Fibroblast of lung (primary cell): ENCODE results near the gene DOCK3.

Experiments used
- CTCF ChIP-seq, 2 donors: IDR thresholded peaks in 1 of 2; conservative IDR thresholded peaks in 1 of 2; 1 replicate in 1 of 2; 2 replicates in 1 of 2; pipeline ENCODE4 v1.5.1; 2011 to 2012; ENCODE audit warnings: low read length in 2 of 2, control low read depth in 1 of 2, inconsistent platforms in 1 of 2, low read depth in 1 of 2, mild to moderate bottlenecking in 1 of 2
- EZH2 ChIP-seq: IDR thresholded peaks from 2 replicates; pipeline ENCODE4 v1.5.1; 2012; ENCODE audit warnings: low read length, control low read depth, mild to moderate bottlenecking; ENCODE audit errors: missing control alignments

DNA sequence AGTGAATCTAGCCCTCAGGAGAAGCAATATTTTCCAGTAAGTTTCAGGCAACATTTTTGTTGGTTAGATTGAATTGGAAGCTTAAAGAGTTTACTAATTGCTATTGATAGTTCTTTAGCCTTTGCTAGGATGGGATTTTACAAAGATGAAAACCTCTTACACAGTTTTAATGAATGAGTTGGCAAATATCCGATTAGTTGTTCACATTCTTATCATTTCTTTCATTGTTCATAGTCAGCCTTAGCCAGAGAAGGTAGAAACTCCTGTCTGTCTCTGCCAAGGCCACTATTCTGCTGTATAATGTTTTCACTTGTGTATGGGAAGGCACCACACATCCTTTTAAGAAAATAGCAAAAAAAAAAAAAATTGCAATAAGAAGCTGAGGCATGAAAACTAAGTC, 488.3 kb downstream of the DOCK3 start:
- TF ChIP-seq CTCF (conservative IDR thresholded peaks at IDR 0.05 in 1 of 2, IDR thresholded peaks at IDR 0.05 in 1 of 2; ENCODE audit: low read depth in 1 of 2, low read length in 2 of 2) (no peak), EZH2 (no peak)
